Astrocyte of the cerebellum (primary cell): ENCODE data around the gene LANCL1.

ENCODE experiments used
- DNase-seq: peaks from one replicate; pipeline ENCODE4 v3.0.0-alpha.2; 2011; ENCODE audit warnings: low read depth
- H3K4me3 ChIP-seq: 2 replicates; pipeline ENCODE4 v1.5.1; 2011; ENCODE audit warnings: mild to moderate bottlenecking, low read depth, low read length, moderate library complexity
- CTCF ChIP-seq: IDR thresholded peaks from 2 replicates; pipeline ENCODE4 v1.5.1; 2012; ENCODE audit warnings: low read length, low read depth, moderate library complexity, mild to moderate bottlenecking; ENCODE audit errors: missing control alignments
- in situ Hi-C: cut with HindIII; loops from 2 replicates; pipeline ENCODE4 v1.10.0; 2017; ENCODE audit warnings: low sequenced_read_pairs

LANCL1 gene

GRCh38 chr2:210388148-210388547 lies 88.4 kb downstream of the LANCL1 start:
- H3K4me3 ChIP-seq, result no peak overlapping the region
- TF ChIP-seq CTCF, result no peak
- in situ Hi-C loops, result no loop called here
- no peak for DNase-seq

GRCh38 chr2:210387074-210387473 lies 89.5 kb downstream of the LANCL1 start:
- no peak for DNase-seq
- in situ Hi-C loops, result no loop called here
- no peak overlapping the region for H3K4me3 ChIP-seq
- TF ChIP-seq CTCF, result no peak
